ENCODE measurements around the gene HOXC11. TPM values are rescaled to one million over a fixed set of nuclear protein-coding genes. Genes with fewer than 3 reads are reported as not detected.

The HOXC11 gene
- total and polyA plus RNA-seq, 10 of the 15 experiments (the other 5 are each of a cell fraction or from before 2014, with no cell fraction given): not detected

GRCh38 chr12:53971686-53972085 lies 1.2 kb upstream of the HOXC11 start:
- no TSS peak for BruUV-seq (replicated peaks)
- Histone ChIP-seq H3K36me3 (ENCODE audit: control insufficient read depth in 2 of 2, insufficient read depth in 2 of 2, low read length in 1 of 2) (no peaks in the 10 kb centered on the region), H3K79me2 (ENCODE audit: control insufficient read depth, insufficient read depth, low read length) (no peaks in the 10 kb centered on the region), H3K4me3 (no peak overlapping the region), H3K27ac (ENCODE audit: control insufficient read depth, insufficient read depth) (no peak overlapping the region), H3K9me3 (replicated peaks; ENCODE audit: control insufficient read depth, insufficient read depth, low read length) (no peaks in the 10 kb centered on the region; the same call in 2 of the 3 replicates), H3K4me1 (ENCODE audit: control insufficient read depth, insufficient read depth, low read length) (no peaks in the 10 kb centered on the region; the same call in 1 of the 2 replicates), H3K4me2 (ENCODE audit: control insufficient read depth, insufficient read depth) (no peak overlapping the region), H3K27me3 (replicated peaks in 1 of 2; ENCODE audit: control insufficient read depth in 2 of 2, insufficient read depth in 2 of 2, low read length in 1 of 2) (peaks cover 28 to 39% of the 10 kb centered on the region in 2 experiments), H4K20me1 (ENCODE audit: control insufficient read depth, insufficient read depth) (no peaks in the 10 kb centered on the region; the same call in 1 of the 2 replicates), H3K9ac (ENCODE audit: control insufficient read depth, insufficient read depth, low read length) (no peak overlapping the region), H2AFZ (ENCODE audit: control insufficient read depth, low read depth, low read length) (no peak overlapping the region)
- WGBS (ENCODE audit: insufficient coverage, insufficient replicate concordance, low lambda C conversion rate, missing lambda C conversion rate): 48% methylated on average over 2 of the region's 2 CpGs
- in situ Hi-C loops (cut with MboI) (no loop called here), intact Hi-C loops (cut with micrococcal nuclease; ENCODE audit: unreplicated experiment) (no loop called here)
- DNase-seq (ENCODE audit: low read depth, low spot score): no peak
- ChIA-PET POLR2A (no interaction called here), SMC1A (ENCODE audit: uncharacterized antibody, unreplicated experiment) (no interaction called here), CTCF (interaction anchor here (0.5 kb wide), 1 partner anchor 253 kb away, joined by 3 read pairs; no protein-coding TSS in a partner anchor), RAD21 (ENCODE audit: unreplicated experiment) (no interaction called here)
- ATAC-seq: no peak
- TF ChIP-seq TBL1XR1 (IDR thresholded peaks at IDR 0.05; ENCODE audit: low read depth, low read length) (no peak), RBBP5 (conservative IDR thresholded peaks at IDR 0.05) (no peak), ATF7 (IDR thresholded peaks at IDR 0.05; ENCODE audit: low read depth) (no peak), KAT2A (conservative IDR thresholded peaks at IDR 0.05; ENCODE audit: control insufficient read depth, low read depth, low read length) (no peak), NFYA (IDR thresholded peaks at IDR 0.05; ENCODE audit: borderline replicate concordance, low read depth, low read length) (no peak), CHD1 (IDR thresholded peaks at IDR 0.05; ENCODE audit: low read depth, low read length) (no peak), PAX8 (IDR thresholded peaks at IDR 0.05) (no peak), CEBPB (IDR thresholded peaks at IDR 0.05; ENCODE audit: borderline replicate concordance in 1 of 2, low read depth in 2 of 2, low read length in 2 of 2) (no peak), TCF7 (IDR thresholded peaks at IDR 0.05; ENCODE audit: borderline replicate concordance) (no peak), MXI1 (IDR thresholded peaks at IDR 0.05; ENCODE audit: low read depth, low read length) (no peak), BMI1 (IDR thresholded peaks at IDR 0.05; ENCODE audit: borderline replicate concordance) (no peak), ETV6 (conservative IDR thresholded peaks at IDR 0.05 in 1 of 2, IDR thresholded peaks at IDR 0.05 in 1 of 2; ENCODE audit: borderline replicate concordance in 1 of 2, low read depth in 1 of 2) (no peak), BCL11A (IDR thresholded peaks at IDR 0.05; ENCODE audit: low read depth, low read length) (no peak)
- FAIRE-seq: no peak

Measured in GM12878 (cell line).